ENCODE data around the gene ITGA6.

- TF ChIP-seq BHLHE40 (IDR thresholded peaks at IDR 0.05; ENCODE audit: borderline replicate concordance) (no peak), FOXM1 (IDR thresholded peaks at IDR 0.05; ENCODE audit: borderline replicate concordance) (no peak), FOXA1 (IDR thresholded peaks at IDR 0.05) (no peak), L3MBTL2 (conservative IDR thresholded peaks at IDR 0.05) (no peak)
Observed at GRCh38 chr2:172435606-172435911, 8.2 kb downstream of the ITGA6 start.

All from HEK293T (cell line).